DMS53 treated with DMSO at 0.1 percent for 48 hours (cell line): ENCODE results near the gene SLC38A1.

Source experiments
- DNase-seq: peaks from one replicate; lab custom pipeline; 2025; ENCODE audit not compliant: unreplicated experiment; lab: John Stamatoyannopoulos, UW

SLC38A1 gene

GRCh38 chr12:46234000-46234399, 34.8 kb downstream of the SLC38A1 start:
- DNase-seq: no peak

DNA sequence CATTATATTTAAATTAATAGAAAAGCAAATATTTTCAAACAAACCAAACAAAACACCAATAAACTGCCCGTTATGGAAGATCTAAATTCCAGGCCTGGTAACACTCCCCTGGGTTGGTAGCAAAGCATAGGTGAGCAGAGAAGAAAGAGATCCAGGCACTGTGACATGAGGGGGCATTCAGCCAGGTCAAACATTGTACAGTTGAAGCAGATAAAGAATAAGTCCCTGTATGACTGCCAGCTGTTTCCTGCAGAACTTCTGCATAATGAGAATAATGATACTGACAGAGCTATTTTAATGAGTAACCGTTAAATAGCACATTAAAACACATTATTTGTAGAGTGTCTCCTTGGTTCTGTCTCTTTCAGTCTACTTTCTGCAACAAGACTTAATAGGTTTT, 35.4 kb downstream of the SLC38A1 start:
- DNase-seq: no peak

- no peak for DNase-seq
These were observed 37.9 kb downstream of the SLC38A1 start for GRCh38 chr12:46230983-46231382.

- no peak for DNase-seq
These were observed 38.5 kb downstream of the SLC38A1 start for GRCh38 chr12:46230306-46230705.

GRCh38 chr12:46227616-46228015, 41.2 kb downstream of the SLC38A1 start:
- DNase-seq: no peak

DNA sequence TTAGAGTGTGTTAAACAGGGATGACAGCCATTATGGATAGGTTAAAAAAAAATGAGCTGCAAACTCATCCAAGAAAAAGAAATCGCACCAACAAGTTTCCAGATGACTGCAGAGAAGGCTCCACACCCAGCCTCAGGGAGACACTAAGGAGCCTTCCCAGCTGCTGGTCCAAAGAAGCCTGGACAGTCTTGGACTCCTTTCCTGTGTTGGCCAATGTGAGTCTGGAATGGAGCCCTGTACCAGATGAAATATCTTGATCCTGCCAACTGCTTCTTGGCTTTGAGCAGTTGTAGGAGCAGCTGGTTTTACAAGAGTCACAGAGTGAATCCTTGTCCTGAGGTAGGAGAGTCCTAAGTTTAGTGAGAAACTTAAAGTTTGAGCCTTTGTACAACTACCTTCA, 44.5 kb downstream of the SLC38A1 start:
- no peak for DNase-seq

GRCh38 chr12:46223047-46223446, 45.8 kb downstream of the SLC38A1 start:
- no peak for DNase-seq

- no peak for DNase-seq
These were observed 46.2 kb downstream of the SLC38A1 start for GRCh38 chr12:46222636-46223035.

- no peak for DNase-seq
These were observed 47.4 kb downstream of the SLC38A1 start for GRCh38 chr12:46221255-46222128.

GRCh38 chr12:46219877-46220655, 48.8 kb downstream of the SLC38A1 start:
- no peak for DNase-seq

- no peak for DNase-seq
These were observed 49.5 kb downstream of the SLC38A1 start for GRCh38 chr12:46219132-46219876.

GRCh38 chr12:46218322-46219095, 50.3 kb downstream of the SLC38A1 start:
- DNase-seq: no peak

DNA sequence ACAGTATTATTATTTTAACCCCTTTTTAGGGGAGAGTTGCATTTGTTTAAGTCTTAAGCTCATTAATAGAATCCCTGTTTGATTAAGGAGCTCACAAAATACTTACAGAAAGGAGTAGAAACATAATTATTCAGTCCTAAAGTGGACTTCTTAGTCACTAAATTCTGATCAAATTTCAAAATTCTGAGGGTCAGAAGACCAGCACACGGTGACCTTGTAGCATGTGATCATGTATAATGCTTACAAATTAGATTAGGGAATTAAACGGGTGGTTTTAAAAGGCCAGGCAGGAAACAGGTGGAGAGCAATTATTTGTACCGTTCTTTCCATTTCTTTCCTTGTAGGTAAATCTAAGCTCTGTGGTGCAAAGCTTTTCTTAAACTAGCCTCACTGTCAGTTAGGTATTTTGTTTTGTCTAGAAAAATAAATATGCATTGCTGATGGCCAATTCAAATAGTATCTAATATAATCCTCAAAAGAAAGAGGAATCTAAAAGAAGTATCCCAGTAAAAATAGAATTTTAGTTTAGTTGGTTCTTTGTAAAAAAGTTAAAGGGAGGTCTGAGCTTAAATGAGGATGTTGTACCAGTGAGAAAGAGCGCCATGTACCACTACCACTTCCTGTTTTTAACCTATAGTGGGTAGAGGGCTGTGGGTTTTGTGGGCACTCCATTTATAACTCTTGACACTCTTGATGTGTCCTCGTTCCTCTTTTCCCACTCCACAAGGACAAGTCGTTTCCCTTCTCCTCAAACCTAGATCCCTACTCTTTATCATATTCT, 51.1 kb downstream of the SLC38A1 start:
- DNase-seq: no peak

GRCh38 chr12:46214668-46215436, 54.0 kb downstream of the SLC38A1 start:
- DNase-seq: no peak

DNA sequence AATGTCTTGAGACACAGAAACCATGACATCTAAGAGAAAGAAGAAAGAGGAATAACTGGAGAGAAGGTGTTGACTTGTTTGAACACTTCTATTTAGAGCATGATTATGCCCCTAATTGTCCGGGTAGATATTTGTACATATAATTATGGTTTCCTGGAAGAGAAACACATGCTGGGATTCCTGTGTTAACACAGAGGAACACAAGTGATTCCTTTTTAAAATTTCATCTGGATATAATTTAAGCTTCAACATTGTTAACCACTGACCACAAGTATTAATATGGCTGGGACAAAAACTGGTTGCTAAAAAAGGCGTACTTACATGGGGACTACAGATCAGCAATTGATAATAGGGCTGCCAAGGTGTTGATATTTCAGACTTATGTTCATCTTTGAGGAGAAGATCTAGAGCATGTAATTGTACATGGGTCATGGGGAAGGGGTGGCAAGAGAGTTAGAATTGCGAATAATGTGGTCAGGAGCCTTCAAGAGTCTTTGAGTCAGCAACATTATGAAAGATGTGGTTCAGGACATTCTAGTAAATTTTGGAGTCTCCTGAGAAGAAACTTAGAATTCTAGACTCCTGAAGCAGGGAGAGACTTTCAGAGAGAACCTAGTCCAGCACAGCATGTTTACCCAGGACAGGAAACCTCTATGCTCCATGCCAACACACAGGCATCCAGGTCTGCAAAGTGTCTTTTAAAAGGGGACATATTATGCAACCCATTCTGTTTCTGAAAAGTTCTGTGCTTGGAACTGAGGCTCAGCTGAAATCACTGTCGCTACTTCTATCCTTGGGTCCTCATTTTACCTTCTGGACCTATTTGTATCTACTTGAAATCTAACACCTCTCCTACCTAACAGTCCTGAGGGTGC, 56.5 kb downstream of the SLC38A1 start:
- DNase-seq: no peak

DNA sequence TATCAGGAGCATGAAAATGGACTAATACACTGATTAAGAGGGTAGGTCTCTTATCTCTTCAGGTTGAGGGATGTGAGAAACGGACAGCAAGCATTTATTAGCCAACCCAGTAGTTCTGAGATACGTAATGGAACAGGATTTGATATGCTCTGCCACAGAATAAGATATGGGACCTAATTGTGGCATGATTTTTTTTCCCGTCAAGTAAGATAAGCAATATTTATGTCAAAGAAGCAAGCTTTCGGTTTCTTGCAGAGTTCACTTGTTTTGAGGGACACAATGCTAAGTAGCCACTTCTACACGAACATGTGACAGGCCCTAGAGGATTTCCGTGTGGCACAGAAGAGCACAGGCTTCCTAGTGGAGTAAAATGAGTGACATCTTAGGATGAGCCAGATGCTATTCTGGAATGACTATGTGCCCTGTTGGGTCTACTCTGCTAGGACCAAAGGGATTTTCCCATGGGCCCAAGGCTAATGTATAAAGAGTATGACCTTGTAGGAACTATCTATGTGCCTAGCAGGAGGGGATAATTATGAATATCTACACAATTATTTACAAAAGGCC, 57.9 kb downstream of the SLC38A1 start:
- DNase-seq: peak; percentile 44

GRCh38 chr12:46209914-46210872, 58.6 kb downstream of the SLC38A1 start:
- DNase-seq: peak; percentile 100
